ENCODE data around the gene NUP37. TPM values are rescaled to one million over a fixed set of nuclear protein-coding genes. Genes with fewer than 3 reads are reported as not detected.

The NUP37 gene
- total RNA-seq, 3 donors from 2014 or later, result 13.7 to 25.9 (median 22.6) TPM

- intact Hi-C loops (cut with DNase I, micrococcal nuclease), result no loop called here
- no peak for ATAC-seq
- Histone ChIP-seq H3K36me3 (ENCODE audit: low read depth) (no peaks in the 10 kb centered on the region), H3K4me3 (no peak overlapping the region), H3K9me3 (no peaks in the 10 kb centered on the region), H3K4me1 (ENCODE audit: low read depth) (no peaks in the 10 kb centered on the region)
- TF ChIP-seq CTCF (IDR thresholded peaks at IDR 0.05), result no peak
- DNase-seq, result no peak
Measured at GRCh38 chr12:102050660-102051430, 69.1 kb downstream of the NUP37 start.

GRCh38 chr12:102043928-102044327 is 76.0 kb downstream of the NUP37 start:
- no peak for TF ChIP-seq CTCF (IDR thresholded peaks at IDR 0.05)
- intact Hi-C loops (cut with DNase I, micrococcal nuclease), result no loop called here
- no peak for DNase-seq
- ATAC-seq, result no peak
- Histone ChIP-seq H3K4me1 (ENCODE audit: low read depth) (no peaks in the 10 kb centered on the region), H3K9me3 (no peaks in the 10 kb centered on the region), H3K4me3 (no peak overlapping the region), H3K36me3 (ENCODE audit: low read depth) (no peaks in the 10 kb centered on the region)

GRCh38 chr12:102033991-102034745 is 85.7 kb downstream of the NUP37 start:
- H3K4me3 ChIP-seq, result no peak overlapping the region
- H3K9me3 ChIP-seq, result no peaks in the 10 kb centered on the region
- no peaks in the 10 kb centered on the region for H3K36me3 ChIP-seq (ENCODE audit: low read depth)
- no peaks in the 10 kb centered on the region for H3K4me1 ChIP-seq (ENCODE audit: low read depth)
- no peak for ATAC-seq
- no peak for TF ChIP-seq CTCF (IDR thresholded peaks at IDR 0.05)
- intact Hi-C loops (cut with DNase I, micrococcal nuclease), result no loop called here
- no peak for DNase-seq

GRCh38 chr12:102031852-102032251 is 88.1 kb downstream of the NUP37 start:
- DNase-seq (no peak), ATAC-seq (no peak)
- no peaks in the 10 kb centered on the region for H3K9me3 ChIP-seq
- intact Hi-C loops (cut with DNase I, micrococcal nuclease), result no loop called here
- H3K4me1 ChIP-seq (ENCODE audit: low read depth), result no peaks in the 10 kb centered on the region
- no peak overlapping the region for H3K4me3 ChIP-seq
- no peaks in the 10 kb centered on the region for H3K36me3 ChIP-seq (ENCODE audit: low read depth)
- no peak for TF ChIP-seq CTCF (IDR thresholded peaks at IDR 0.05)

GRCh38 chr12:102029141-102029540 is 90.8 kb downstream of the NUP37 start:
- Histone ChIP-seq H3K9me3 (no peaks in the 10 kb centered on the region), H3K4me1 (ENCODE audit: low read depth) (no peaks in the 10 kb centered on the region), H3K4me3 (no peak overlapping the region), H3K36me3 (ENCODE audit: low read depth) (no peaks in the 10 kb centered on the region)
- no peak for TF ChIP-seq CTCF (IDR thresholded peaks at IDR 0.05)
- DNase-seq, result no peak
- ATAC-seq, result no peak
- intact Hi-C loops (cut with DNase I, micrococcal nuclease), result no loop called here

All from mucosa of descending colon (tissue), 3 donors.